Central memory CD8-positive, alpha-beta T cell (primary cell): Measurements from ENCODE around the gene SPOCD1.

ENCODE experiments used
- ATAC-seq: fragments of 150-1000 bp; cut with Tn5 transposase; replicated peaks from 2 replicates; pipeline ENCODE4 v1.10.0; 2022; ENCODE audit warnings: mild to moderate bottlenecking, moderate FRiP score, moderate number of reproducible peaks; ENCODE audit not compliant: poor library complexity, severe bottlenecking; ENCODE audit errors: extremely low read depth
- DNase-seq, 2 donors: peaks; one replicate each; pipeline ENCODE4 v3.0.0; 2021; ENCODE audit warnings: low spot score in 2 of 2
- H3K27ac Mint-ChIP-seq: one replicate; pipeline ENCODE4 v1.8.0; 2022; ENCODE audit warnings: low read depth, mild to moderate bottlenecking, moderate library complexity, mixed read lengths
- H3K27me3 Mint-ChIP-seq: one replicate; pipeline ENCODE4 v1.8.0; 2022; ENCODE audit warnings: mixed read lengths
- H3K36me3 Mint-ChIP-seq: one replicate; pipeline ENCODE4 v1.8.0; 2022; ENCODE audit warnings: mild to moderate bottlenecking, moderate library complexity, mixed read lengths; ENCODE audit not compliant: insufficient read depth
- H3K4me1 Mint-ChIP-seq: one replicate; pipeline ENCODE4 v1.8.0; 2022; ENCODE audit warnings: mixed read lengths
- H3K4me3 Mint-ChIP-seq: one replicate; pipeline ENCODE4 v1.8.0; 2022; ENCODE audit warnings: mild to moderate bottlenecking, moderate library complexity, mixed read lengths
- H3K9me3 Mint-ChIP-seq: one replicate; pipeline ENCODE4 v1.8.0; 2022; ENCODE audit warnings: mixed read lengths

Gene SPOCD1

DNA sequence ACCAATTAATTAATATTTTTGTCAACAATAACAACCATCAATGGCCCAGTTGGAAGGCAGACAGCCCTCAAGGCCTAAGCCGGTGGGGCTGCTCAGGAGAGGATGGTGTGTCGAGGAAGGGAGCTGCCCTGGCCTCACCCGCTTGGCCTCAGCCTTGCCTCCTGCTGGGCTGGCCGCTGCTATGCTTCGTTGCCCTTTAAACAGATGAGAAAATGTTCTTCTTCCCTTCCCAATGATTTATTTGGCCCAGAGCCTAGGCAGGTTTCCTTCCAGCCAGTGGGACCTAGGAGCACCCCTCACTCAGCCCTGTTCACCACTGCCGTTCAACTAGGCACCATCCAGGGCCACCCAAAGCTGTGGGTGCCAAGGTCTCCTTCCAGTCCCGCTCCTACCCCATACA lies 48.6 kb downstream of the SPOCD1 start:
- Mint-ChIP-seq H3K4me3 (no peak overlapping the region), H3K27me3 (peaks cover 4% of the 10 kb centered on the region), H3K36me3 (peaks cover 8% of the 10 kb centered on the region), H3K27ac (no peak overlapping the region), H3K4me1 (peaks cover 27% of the 10 kb centered on the region), H3K9me3 (no peaks in the 10 kb centered on the region)
- DNase-seq (no peak), ATAC-seq (no peak)

DNA sequence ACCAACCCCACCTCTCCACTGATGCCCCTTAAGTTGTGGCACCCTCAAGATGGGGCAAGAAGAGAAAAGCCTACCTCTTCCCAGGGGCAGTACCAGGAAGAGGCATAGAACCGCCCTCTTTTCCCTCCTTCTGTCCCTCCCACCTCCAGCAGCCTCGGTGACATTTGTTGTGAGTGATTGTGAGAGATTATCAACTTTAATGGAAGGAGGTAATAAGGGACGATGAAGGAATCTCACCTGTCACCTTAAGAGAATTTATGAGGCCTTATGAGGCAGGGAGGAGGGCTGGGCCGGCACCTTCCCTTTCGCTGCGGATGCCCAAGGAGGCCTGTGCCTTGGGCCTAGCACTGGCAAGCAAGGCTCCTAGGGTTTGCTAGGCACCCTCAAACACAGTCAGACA lies 50.3 kb downstream of the SPOCD1 start:
- H3K9me3 Mint-ChIP-seq, result no peaks in the 10 kb centered on the region
- H3K4me3 Mint-ChIP-seq, result no peak overlapping the region

DNA sequence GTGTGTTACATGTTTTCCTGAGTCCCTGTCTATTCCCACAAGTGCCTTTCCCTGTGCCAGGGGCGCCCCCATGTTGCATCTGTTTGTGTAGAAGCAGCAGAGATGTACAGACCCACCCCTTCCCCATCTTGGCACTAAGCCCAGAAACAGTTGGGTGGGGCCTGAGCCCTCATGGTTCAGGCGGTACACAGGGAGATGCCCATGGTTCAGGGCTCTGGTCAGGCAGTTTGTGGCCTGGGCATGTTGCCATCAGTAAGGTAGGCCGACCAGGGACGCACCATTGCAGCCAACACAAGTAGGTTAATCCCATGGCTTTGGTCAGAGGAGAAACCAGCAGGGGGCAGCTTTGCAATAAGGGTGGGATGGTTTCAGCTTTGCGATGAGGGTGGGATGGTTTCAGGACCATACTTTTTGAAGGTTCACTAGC lies 50.8 kb downstream of the SPOCD1 start:
- Mint-ChIP-seq H3K9me3 (no peaks in the 10 kb centered on the region), H3K4me3 (peak overlapping the region; percentile 76), H3K36me3 (peaks cover 7% of the 10 kb centered on the region), H3K4me1 (peaks cover 34% of the 10 kb centered on the region), H3K27ac (no peak overlapping the region), H3K27me3 (no peaks in the 10 kb centered on the region)
- ATAC-seq (no peak), DNase-seq (no peak)

More for the DNA sequence above, 50.3 kb downstream of the SPOCD1 start:
- DNase-seq (no peak), ATAC-seq (no peak)
- Mint-ChIP-seq H3K27me3 (no peaks in the 10 kb centered on the region), H3K4me1 (peaks cover 30% of the 10 kb centered on the region), H3K36me3 (peaks cover 8% of the 10 kb centered on the region), H3K27ac (no peak overlapping the region)

DNA sequence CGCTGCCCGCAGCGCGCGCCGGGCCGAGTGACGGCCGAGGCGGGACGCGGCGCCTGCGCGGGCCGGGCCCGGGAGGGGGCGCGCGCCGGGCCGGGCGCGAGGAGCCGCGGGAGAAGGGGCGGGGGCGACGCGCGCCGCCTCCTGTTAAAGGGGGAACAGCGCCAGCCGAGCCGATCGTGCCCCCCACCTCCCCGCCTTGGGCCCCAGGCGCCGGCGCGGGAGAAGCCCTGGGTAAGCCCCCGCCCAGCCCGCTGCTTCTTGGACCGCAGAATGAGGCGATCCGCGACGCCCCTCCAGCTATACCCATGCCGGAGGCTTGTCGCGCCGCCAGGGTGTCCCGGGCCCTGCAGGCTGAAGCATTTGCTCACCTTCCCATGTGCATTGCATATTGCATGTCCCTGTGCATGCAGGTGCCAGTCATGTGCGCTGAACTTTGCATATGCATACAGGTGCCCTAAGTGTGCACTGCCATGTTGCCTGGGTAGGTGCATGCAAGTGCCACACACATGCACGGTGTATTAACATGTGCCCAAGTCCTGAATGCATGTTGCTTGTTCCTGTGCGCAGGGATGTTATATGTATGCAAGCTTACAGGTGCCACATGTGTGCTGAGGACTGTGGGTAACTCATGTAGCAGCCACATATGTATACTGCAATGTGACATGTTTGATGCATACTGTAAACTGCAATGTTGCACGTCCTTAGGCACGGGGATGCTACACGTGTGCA lies 51.3 kb downstream of the SPOCD1 start, which contains the start of gene ADGRB2:
Gene ADGRB2, minus strand, starts transcription at position 29 of the 729 bp plus-strand sequence. CDS start 7,119 bp downstream, outside the sequence.
- H3K4me1 Mint-ChIP-seq, result peaks cover 36% of the 10 kb centered on the region
- no peak for DNase-seq
- no peaks in the 10 kb centered on the region for H3K9me3 Mint-ChIP-seq

DNA sequence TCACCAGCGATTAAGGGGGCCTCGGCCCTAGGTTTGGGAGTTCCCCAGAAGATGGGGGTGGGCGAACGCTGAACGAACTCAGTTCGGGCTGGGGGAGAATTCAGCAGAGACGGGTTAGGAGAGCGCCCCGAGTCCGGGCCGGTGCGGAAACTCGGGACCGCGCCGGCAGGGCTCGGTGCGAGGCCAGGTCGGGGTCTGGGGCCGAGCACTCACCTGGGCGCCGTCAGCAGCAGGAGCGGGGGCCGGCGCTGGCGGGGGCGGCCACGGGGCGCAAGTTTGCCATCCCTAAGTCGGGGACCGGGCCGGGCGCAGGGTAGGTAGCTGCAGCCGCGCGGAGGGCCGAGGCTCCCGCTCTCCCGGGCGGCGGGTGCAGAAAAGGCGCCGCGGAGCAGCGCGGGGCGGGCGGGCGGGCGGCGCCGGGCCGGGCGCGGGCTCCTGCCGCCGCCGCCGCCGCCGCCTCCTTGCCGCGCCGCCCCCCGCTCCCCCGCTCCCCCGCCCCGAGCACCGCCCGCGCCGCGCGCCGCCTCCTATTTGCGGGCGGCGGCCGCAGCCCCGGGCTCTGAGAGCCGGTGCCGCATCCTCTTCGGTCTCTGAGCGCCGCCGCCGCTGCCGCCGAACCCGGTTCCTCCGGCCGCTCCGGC lies 52.0 kb downstream of the SPOCD1 start:
- DNase-seq (no peak), ATAC-seq (no peak)
- Mint-ChIP-seq H3K4me3 (peak overlapping the region; percentile 87), H3K27ac (no peak overlapping the region), H3K4me1 (peaks cover 30% of the 10 kb centered on the region), H3K9me3 (no peaks in the 10 kb centered on the region), H3K27me3 (no peaks in the 10 kb centered on the region), H3K36me3 (peaks cover 7% of the 10 kb centered on the region)

More for the DNA sequence above, 51.3 kb downstream of the SPOCD1 start, which contains the start of gene ADGRB2:
- Mint-ChIP-seq H3K36me3 (peaks cover 7% of the 10 kb centered on the region), H3K4me3 (peak within 1 kb of the TSS; percentile 87), H3K27me3 (no peaks in the 10 kb centered on the region), H3K27ac (no peak within 1 kb of the TSS)
- no peak for ATAC-seq

DNA sequence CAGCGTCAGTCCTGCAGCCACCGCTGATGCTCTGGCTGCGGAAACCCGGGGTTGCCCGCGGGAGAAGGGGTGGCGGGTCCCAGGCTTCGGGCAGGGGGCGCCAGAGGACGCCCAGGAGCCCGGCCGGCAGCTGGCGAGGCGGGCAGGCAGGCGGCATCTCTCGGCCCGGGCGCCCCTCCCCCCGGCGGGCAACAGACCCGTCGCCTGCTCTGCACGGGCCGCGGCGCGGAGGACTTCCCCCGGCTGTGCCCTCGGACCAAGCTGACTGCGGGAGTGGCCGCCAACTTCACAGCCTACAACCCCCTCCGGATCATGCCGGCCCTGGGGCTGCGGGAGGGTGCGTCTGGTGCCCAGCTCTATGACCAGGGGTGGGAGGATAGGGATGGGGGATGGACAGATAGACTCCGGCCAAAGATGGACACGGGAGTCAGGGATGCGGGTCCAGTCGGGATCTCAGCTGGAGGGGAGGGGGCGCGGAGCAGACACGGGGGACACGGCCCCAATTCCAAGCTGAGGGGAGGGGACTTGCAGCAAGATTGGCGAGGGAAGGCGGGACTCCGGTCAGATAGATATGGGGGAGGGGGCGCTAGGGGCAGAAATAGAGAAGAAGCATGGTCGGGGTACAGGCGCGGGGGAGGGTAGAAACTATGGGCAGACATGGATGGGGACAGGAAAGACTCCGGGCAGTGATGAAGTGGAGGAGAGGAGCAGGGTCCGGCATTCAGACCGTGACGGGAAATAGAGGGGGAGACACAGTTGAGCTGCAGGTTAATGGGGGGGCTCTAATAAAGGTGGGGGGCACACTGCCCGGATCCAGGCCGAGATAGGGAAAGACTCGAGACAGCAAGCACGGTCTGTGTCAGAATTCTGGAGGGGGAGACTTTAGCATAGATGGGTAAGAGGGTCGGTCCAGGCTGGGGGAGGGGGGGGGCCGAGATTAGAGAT lies 52.8 kb downstream of the SPOCD1 start:
- DNase-seq, result peak; percentile 45 to 59
- Mint-ChIP-seq H3K27me3 (no peaks in the 10 kb centered on the region), H3K4me1 (peaks cover 27% of the 10 kb centered on the region), H3K27ac (no peak overlapping the region), H3K4me3 (peak overlapping the region; percentile 87), H3K36me3 (peaks cover 7% of the 10 kb centered on the region), H3K9me3 (no peaks in the 10 kb centered on the region)
- peak; percentile 47 for ATAC-seq

DNA sequence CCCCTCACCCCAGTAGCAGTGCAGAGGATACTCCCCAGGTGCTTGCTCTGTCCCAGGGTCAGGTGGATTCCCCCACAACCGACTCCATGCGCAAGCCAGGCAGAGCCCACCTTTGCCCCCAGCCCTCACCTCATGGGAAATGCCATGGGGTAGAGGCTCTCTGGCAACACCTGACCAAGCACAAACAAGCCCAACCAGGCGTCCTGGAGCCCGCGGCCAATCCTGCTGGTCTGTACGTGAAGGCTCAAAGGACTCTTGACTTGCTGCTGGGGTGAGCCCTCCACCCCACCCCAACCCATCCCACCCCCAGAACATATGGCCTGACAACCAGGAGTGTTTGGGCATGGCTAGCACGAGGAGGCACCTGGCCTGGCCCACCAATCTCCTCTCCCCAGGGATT lies 53.5 kb downstream of the SPOCD1 start:
- peaks cover 5% of the 10 kb centered on the region for H3K36me3 Mint-ChIP-seq
- no peaks in the 10 kb centered on the region for H3K9me3 Mint-ChIP-seq
- H3K4me3 Mint-ChIP-seq, result peak overlapping the region; percentile 87
- H3K27me3 Mint-ChIP-seq, result no peaks in the 10 kb centered on the region
- ATAC-seq, result no peak
- no peak overlapping the region for H3K27ac Mint-ChIP-seq
- peaks cover 27% of the 10 kb centered on the region for H3K4me1 Mint-ChIP-seq
- no peak for DNase-seq

DNA sequence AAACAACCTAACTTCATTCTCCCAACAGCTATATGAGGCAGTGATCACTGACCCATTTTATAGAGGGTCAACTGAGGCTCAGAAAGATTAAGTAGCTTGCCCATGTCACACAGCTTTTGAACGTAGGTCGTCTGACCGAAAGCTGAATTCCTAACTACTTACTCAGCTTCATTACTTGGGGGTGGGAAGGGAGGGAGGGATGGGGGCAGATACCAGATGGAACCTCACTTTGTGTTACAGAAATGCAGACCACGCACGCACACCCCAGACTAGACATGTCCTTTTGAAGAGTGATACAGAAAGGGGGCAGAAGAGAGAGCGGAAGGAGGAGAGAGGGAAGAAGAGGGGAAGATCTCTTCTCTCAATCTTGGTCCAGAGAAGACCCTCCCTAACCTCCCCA lies 53.9 kb downstream of the SPOCD1 start:
- Mint-ChIP-seq H3K4me1 (peaks cover 27% of the 10 kb centered on the region), H3K9me3 (no peaks in the 10 kb centered on the region)

DNA sequence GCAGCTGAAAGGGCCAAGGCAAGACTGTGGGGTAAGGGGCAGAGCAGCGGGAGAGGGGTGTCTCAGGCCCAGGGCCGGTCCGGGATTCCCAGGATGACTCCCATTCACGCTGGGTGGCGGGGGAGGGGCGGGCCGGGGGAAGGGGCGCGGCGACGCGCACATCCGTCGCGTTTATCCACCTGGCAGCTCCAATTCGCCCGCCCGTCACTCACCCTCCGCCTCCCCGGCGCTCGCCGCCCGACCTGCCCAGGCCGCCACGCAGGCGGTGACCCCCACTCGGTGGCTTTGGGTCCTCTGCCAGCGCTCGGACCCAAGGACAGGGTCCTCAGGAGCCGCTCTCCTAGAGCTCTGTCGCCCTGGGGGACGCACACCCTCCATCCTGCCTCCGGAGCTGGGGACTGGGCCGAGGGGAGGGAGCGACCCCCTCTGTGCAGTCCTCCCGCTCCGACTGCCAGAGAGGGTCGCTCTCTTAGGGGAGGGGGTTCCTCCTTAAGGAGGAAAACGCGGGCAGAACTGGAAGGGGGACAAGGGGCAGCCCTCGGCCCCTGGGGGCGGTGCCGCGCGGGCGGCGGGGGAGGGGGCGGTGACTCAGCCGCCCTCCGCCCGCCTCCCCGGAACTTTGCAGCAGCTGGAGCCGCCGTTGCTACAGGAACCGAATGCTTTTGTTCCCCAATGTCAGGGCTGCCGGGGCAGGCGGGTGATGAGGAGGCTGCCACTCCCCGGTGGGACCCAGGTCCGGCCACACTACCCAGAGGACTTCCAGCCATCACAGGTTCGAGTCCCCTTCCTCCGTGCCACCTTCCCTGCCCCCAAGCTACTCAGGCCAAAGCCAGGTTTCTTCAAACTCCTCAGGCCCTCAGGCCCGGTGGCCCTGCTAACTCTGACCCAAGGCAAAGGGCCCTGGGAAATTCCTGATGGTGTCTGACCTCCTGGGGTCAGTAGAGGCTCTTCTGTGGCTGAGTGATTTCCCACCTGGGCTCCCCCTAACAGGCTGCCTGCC lies 55.1 kb downstream of the SPOCD1 start:
- H3K27ac Mint-ChIP-seq, result no peak overlapping the region
- peak; percentile 55 for ATAC-seq
- H3K27me3 Mint-ChIP-seq, result no peaks in the 10 kb centered on the region

More for the DNA sequence above, 53.9 kb downstream of the SPOCD1 start:
- DNase-seq (no peak), ATAC-seq (no peak)
- Mint-ChIP-seq H3K4me3 (peak overlapping the region; percentile 87), H3K27me3 (no peaks in the 10 kb centered on the region), H3K27ac (no peak overlapping the region), H3K36me3 (peaks cover 5% of the 10 kb centered on the region)

DNA sequence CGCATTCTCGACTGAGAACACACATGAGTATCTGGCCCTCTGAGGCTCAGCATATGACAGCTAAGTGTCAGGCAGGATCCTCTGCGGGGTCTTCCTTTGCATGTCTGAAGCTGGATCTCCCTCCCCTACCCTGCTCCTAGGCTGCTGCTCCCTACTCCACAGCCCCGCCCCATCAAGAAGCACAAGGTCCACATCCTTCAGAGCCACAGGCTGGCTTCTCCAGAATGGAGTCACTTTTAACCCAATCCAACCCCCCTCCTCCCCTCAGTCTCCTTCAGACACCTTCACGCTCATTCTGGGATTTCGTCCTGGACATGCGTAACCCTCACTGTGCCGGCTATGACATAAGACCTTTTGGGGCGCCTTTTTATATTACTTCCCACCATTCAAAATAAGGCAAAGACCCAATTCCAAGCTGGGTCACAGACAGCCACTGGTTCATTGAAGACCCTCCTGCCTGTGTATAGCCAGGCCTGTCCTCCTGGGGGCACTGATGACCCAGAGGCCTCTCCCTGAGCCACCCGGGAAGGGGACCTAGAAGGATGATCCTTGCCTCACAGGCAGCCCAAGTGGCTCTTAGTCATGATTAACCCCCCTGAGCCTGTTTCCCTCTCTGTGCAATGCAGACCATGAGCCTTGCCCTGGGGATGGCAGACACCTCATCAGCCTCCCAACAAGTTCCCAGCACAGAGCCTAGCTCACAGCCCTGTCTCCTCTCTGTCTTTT lies 56.4 kb downstream of the SPOCD1 start:
- DNase-seq (no peak), ATAC-seq (no peak)
- no peak overlapping the region for H3K27ac Mint-ChIP-seq
- H3K36me3 Mint-ChIP-seq, result peaks cover 3% of the 10 kb centered on the region
- H3K4me3 Mint-ChIP-seq, result peak overlapping the region; percentile 87
- no peaks in the 10 kb centered on the region for H3K27me3 Mint-ChIP-seq
- H3K9me3 Mint-ChIP-seq, result no peaks in the 10 kb centered on the region
- H3K4me1 Mint-ChIP-seq, result peaks cover 27% of the 10 kb centered on the region

More for the DNA sequence above, 55.1 kb downstream of the SPOCD1 start:
- Mint-ChIP-seq H3K4me1 (peaks cover 27% of the 10 kb centered on the region), H3K4me3 (peak overlapping the region; percentile 87), H3K9me3 (no peaks in the 10 kb centered on the region), H3K36me3 (peaks cover 5% of the 10 kb centered on the region)
- DNase-seq, result peak; percentile 31 to 32

DNA sequence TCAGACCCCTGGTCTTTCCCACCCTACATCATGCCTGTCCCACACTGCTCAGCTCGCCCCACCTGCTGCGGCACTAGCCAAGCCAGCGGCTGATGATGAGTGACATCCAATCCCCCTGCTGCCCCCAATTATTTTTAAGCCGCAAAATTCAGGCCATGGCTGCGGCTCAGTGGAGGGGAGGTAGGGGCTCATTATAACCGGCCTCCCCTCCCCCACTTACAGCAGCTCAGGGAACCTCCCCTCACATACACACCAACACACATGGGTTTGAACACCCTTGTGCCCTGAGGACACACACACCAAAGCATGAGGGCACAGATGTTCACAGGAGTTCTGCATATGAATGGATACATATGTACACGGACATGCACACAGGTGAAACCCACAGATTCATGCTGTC lies 57.0 kb downstream of the SPOCD1 start:
- no peak overlapping the region for H3K4me3 Mint-ChIP-seq
- peaks cover 27% of the 10 kb centered on the region for H3K4me1 Mint-ChIP-seq
- peaks cover 3% of the 10 kb centered on the region for H3K36me3 Mint-ChIP-seq
- no peaks in the 10 kb centered on the region for H3K9me3 Mint-ChIP-seq
- H3K27me3 Mint-ChIP-seq, result no peaks in the 10 kb centered on the region
- ATAC-seq (no peak), DNase-seq (no peak)
- H3K27ac Mint-ChIP-seq, result no peak overlapping the region
